CD4-positive, alpha-beta T cell treated with Interleukin-17A for 1 hour (primary cell): ENCODE data around the gene CSNK1G1.
"Not testable (repeated sequence)": the region's sequence is repeated elsewhere in the genome, so short reads cannot be mapped to it uniquely, and the experiment has no call there.

Source experiments
- DNase-seq: peaks from one replicate; pipeline ENCODE4 v3.0.0-alpha.2; 2020

CSNK1G1 gene

DNA sequence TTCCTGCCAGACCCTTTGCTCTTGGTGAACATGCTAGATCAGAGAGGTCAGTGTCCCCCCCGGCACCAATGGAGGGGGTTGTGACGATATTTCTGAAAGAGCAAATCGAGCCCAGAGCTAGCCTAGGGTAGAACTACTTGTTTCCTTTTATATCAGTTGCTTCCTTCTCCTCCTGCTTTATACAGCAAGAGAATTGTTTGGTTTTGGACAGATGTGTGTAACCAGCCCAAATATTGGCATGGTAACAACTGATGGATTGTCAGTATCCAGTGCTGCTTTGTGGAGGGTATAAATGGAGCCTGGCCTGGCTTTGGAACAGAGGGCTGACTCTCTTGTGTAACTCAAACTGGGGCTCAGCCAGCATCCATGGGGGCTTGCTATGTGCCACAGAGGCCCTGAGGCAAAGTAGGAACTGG, 233.0 kb downstream of the CSNK1G1 start:
- no peak for DNase-seq

GRCh38 chr15:64122444-64122843, 233.5 kb downstream of the CSNK1G1 start:
- DNase-seq = no peak

- no peak for DNase-seq
Measured at GRCh38 chr15:64121614-64122013, 234.4 kb downstream of the CSNK1G1 start.

- DNase-seq = not testable (repeated sequence)
Measured at GRCh38 chr15:64120322-64120721, 235.7 kb downstream of the CSNK1G1 start.

DNA sequence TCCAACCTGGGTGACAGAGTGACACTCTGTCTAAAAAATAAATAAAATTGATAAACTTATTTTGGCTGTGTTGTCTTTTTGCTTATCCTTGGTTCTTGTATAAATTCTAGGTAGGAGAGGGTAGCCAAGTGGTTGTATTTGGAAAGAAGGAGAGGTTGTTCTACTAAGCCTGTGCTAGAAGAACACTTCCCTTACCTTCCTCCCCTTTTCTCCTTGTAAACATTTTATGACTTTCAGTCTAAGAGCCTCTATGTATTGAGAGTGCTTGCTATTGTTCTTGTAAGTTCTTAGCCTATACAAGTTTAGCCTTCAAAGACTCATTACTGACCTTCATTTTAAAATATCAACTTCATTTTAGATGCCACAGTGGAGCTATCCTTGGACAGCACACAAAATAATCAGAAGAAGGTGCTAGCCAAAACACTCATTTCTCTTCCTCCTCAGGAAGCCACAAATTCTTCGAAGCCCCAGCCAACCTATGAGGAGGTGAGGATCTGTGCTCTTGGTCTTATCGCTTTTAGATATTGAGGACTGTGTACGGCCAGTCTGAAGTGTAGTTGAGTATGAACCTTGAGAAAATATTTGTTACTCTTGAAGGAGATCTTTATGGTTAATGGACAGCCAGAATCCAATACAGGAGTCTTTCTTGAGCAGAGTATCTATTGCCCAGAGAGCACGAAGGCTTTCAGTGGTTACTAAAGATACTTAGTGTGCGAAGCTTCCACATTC, 238.1 kb downstream of the CSNK1G1 start:
- DNase-seq = no peak
